H9 (cell line): ENCODE data around the gene CALN1. TPM values are rescaled to one million over a fixed set of nuclear protein-coding genes. Genes with fewer than 3 reads are reported as not detected.

Experiments
- DNase-seq: peaks from one replicate; pipeline ENCODE4 v3.0.0-alpha.2; 2017
- H2AFZ ChIP-seq: one replicate; pipeline ENCODE4 v1.6.1; 2013; ENCODE audit warnings: mild to moderate bottlenecking, low read length, control low read depth, moderate library complexity
- H2AK5ac ChIP-seq: 2 replicates; pipeline ENCODE4 v1.6.1; 2013; ENCODE audit warnings: low read length, control low read depth, mixed read lengths; ENCODE audit not compliant: insufficient read length
- H2BK120ac ChIP-seq: one replicate; pipeline ENCODE4 v1.6.1; 2013; ENCODE audit warnings: low read depth, mild to moderate bottlenecking, low read length, control low read depth, inconsistent platforms; ENCODE audit not compliant: poor library complexity, severe bottlenecking
- H2BK12ac ChIP-seq: 2 replicates; pipeline ENCODE4 v1.6.1; 2013; ENCODE audit warnings: low read length, control low read depth, mixed read lengths, low read depth; ENCODE audit not compliant: insufficient read length
- H2BK15ac ChIP-seq: 2 replicates; pipeline ENCODE4 v1.6.1; 2013; ENCODE audit warnings: low read depth, low read length, control low read depth
- H2BK20ac ChIP-seq: one replicate; pipeline ENCODE4 v1.6.1; 2013; ENCODE audit warnings: low read depth, mild to moderate bottlenecking, low read length, control low read depth, inconsistent platforms; ENCODE audit not compliant: poor library complexity, severe bottlenecking
- H2BK5ac ChIP-seq: 2 replicates; pipeline ENCODE4 v1.6.1; 2013; ENCODE audit warnings: low read length, control low read depth, mixed read lengths; ENCODE audit not compliant: insufficient read length
- H3K14ac ChIP-seq: 2 replicates; pipeline ENCODE4 v1.6.1; 2013; ENCODE audit warnings: low read length, control low read depth; ENCODE audit not compliant: insufficient read depth
- H3K18ac ChIP-seq: 2 replicates; pipeline ENCODE4 v1.6.1; 2013; ENCODE audit warnings: low read depth, mild to moderate bottlenecking, mixed read lengths, low read length, control low read depth; ENCODE audit not compliant: insufficient read length
- H3K23ac ChIP-seq: 2 replicates; pipeline ENCODE4 v1.6.1; 2013; ENCODE audit warnings: low read length, control low read depth, mixed read lengths, low read depth; ENCODE audit not compliant: insufficient read length
- H3K23me2 ChIP-seq: 2 replicates; pipeline ENCODE4 v1.6.1; 2013; ENCODE audit warnings: low read depth, mild to moderate bottlenecking, mixed read lengths, low read length, control low read depth; ENCODE audit not compliant: insufficient read length, poor library complexity, severe bottlenecking
- H3K27ac ChIP-seq: 2 replicates; pipeline ENCODE4 v1.5.1; 2013; ENCODE audit warnings: low read length, control low read depth, mixed read lengths, low read depth; ENCODE audit not compliant: insufficient read length
- H3K27me3 ChIP-seq: 2 replicates; pipeline ENCODE4 v1.6.1; 2013; ENCODE audit warnings: low read length, control low read depth, inconsistent platforms; ENCODE audit not compliant: insufficient read depth
- H3K4ac ChIP-seq: 2 replicates; pipeline ENCODE4 v1.6.1; 2013; ENCODE audit warnings: low read depth, mild to moderate bottlenecking, control low read depth, inconsistent platforms, low read length, moderate library complexity
- H3K4me1 ChIP-seq: 2 replicates; pipeline ENCODE4 v1.6.1; 2013; ENCODE audit warnings: low read length, control low read depth, inconsistent platforms; ENCODE audit not compliant: insufficient read depth
- H3K4me2 ChIP-seq: 2 replicates; pipeline ENCODE4 v1.6.1; 2013; ENCODE audit warnings: low read length, control low read depth, mixed read lengths; ENCODE audit not compliant: insufficient read length, insufficient read depth
- H3K56ac ChIP-seq: 2 replicates; pipeline ENCODE4 v1.6.1; 2013; ENCODE audit warnings: low read depth, mild to moderate bottlenecking, mixed read lengths, low read length, control low read depth; ENCODE audit not compliant: insufficient read length
- H3K79me1 ChIP-seq: 2 replicates; pipeline ENCODE4 v1.6.1; 2013; ENCODE audit warnings: low read depth, mild to moderate bottlenecking, moderate library complexity, low read length, control low read depth, inconsistent platforms; ENCODE audit not compliant: insufficient read depth, poor library complexity, severe bottlenecking
- H3K79me2 ChIP-seq: 2 replicates; pipeline ENCODE4 v1.6.1; 2013; ENCODE audit warnings: low read length, control low read depth, inconsistent platforms; ENCODE audit not compliant: insufficient read depth
- H3K9ac ChIP-seq: 2 replicates; pipeline ENCODE4 v1.6.1; 2013; ENCODE audit warnings: low read length, control low read depth, mixed read lengths; ENCODE audit not compliant: insufficient read length; ENCODE audit errors: extremely low read depth
- H3K9me3 ChIP-seq: one replicate; pipeline ENCODE4 v1.6.1; 2013; ENCODE audit warnings: low read depth, low read length, inconsistent platforms; ENCODE audit not compliant: control insufficient read depth
- H3T11ph ChIP-seq: one replicate; pipeline ENCODE4 v1.6.1; 2013; ENCODE audit warnings: mild to moderate bottlenecking, low read length, control low read depth, inconsistent platforms
- H4K20me1 ChIP-seq: one replicate; pipeline ENCODE4 v1.6.1; 2013; ENCODE audit not compliant: control insufficient read depth, insufficient read length, insufficient read depth
- H4K5ac ChIP-seq: 2 replicates; pipeline ENCODE4 v1.6.1; 2013; ENCODE audit warnings: low read depth, mild to moderate bottlenecking, mixed read lengths, low read length, control low read depth; ENCODE audit not compliant: insufficient read length
- H4K8ac ChIP-seq: replicated peaks from 2 replicates; pipeline ENCODE4 v1.6.1; 2013; ENCODE audit warnings: low read length, control low read depth, mixed read lengths, low read depth; ENCODE audit not compliant: insufficient read length
- H4K91ac ChIP-seq: 2 replicates; pipeline ENCODE4 v1.6.1; 2013; ENCODE audit warnings: low read depth, mild to moderate bottlenecking, moderate library complexity, mixed read lengths, low read length, control low read depth; ENCODE audit not compliant: insufficient read length
- H3K27ac Mint-ChIP-seq, 3 experiments: 2 replicates in 2 of 3; 3 replicates in 1 of 3; pipeline ENCODE4 v1.8.0; 2020 to 2021; ENCODE audit warnings: mixed read lengths in 3 of 3, mild to moderate bottlenecking in 1 of 3, moderate library complexity in 1 of 3
- H3K27me3 Mint-ChIP-seq: 2 replicates; pipeline ENCODE4 v1.8.0; 2021; ENCODE audit warnings: low read depth, mild to moderate bottlenecking, moderate library complexity, mixed read lengths
- H3K36me3 Mint-ChIP-seq, 3 experiments: 2 replicates in 2 of 3; 3 replicates in 1 of 3; pipeline ENCODE4 v1.8.0; 2020 to 2021; ENCODE audit warnings: low read depth in 3 of 3, mixed read lengths in 3 of 3; ENCODE audit not compliant: insufficient read depth in 1 of 3
- H3K4me1 Mint-ChIP-seq, 2 experiments: 2 replicates each; pipeline ENCODE4 v1.8.0; 2020; ENCODE audit warnings: mixed read lengths in 2 of 2
- H3K4me3 Mint-ChIP-seq, 2 experiments: 2 replicates in 1 of 2; 3 replicates in 1 of 2; pipeline ENCODE4 v1.8.0; 2020 to 2021; ENCODE audit warnings: mild to moderate bottlenecking in 2 of 2, mixed read lengths in 2 of 2, moderate library complexity in 1 of 2
- H3K9me3 Mint-ChIP-seq, 2 experiments: 2 replicates in 1 of 2; 3 replicates in 1 of 2; pipeline ENCODE4 v1.8.0; 2020; ENCODE audit warnings: mild to moderate bottlenecking in 2 of 2, mixed read lengths in 2 of 2, moderate library complexity in 1 of 2
- WGBS: extraction: QIAGEN DNeasy Blood & Tissue Kit; methylation state at CpG from one replicate; pipeline ENCODE4 v1.1.7; 2013; ENCODE audit warnings: missing lambda C conversion rate, low lambda C conversion rate, mixed read lengths; ENCODE audit not compliant: insufficient read length; ENCODE audit errors: extremely low coverage; 5-methylcytosine and 5-hydroxymethylcytosine counted together
- total RNA-seq: library from RNA; stranded (reverse); gene quantifications from 2 replicates; pipeline ENCODE4 v1.2.1, GENCODE V29; 2021
- TF ChIP-seq, protein P1 (sequence below): fragments of 200-600 bp; sonication (generic); conservative IDR thresholded peaks from 3 replicates; pipeline ENCODE4 v1.8.0; 2021; ENCODE audit warnings: antibody characterized with exemption, mild to moderate bottlenecking

Gene CALN1
- total RNA-seq, 1 experiment from 2014 or later = 2.8 TPM

DNA sequence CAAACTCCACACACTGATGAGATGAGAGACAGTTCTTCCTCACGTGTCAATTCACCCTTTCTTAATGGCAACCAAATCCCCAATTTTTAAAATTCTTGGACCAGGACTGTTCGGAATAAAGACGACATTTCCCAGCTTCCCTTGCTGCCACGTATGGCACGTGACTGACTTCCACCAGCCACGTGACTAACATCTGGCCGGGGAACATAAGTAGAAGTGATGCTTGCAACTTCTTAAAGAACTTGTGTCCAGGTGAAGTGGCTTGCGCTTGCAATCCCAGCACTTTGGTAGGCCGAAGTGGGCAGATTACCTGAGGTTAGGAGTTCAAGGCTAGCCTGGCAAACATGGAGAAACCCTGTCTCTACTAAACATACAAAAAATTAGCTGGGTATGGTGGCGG lies 405.1 kb downstream of the CALN1 start:
- TF ChIP-seq, protein P1, sequence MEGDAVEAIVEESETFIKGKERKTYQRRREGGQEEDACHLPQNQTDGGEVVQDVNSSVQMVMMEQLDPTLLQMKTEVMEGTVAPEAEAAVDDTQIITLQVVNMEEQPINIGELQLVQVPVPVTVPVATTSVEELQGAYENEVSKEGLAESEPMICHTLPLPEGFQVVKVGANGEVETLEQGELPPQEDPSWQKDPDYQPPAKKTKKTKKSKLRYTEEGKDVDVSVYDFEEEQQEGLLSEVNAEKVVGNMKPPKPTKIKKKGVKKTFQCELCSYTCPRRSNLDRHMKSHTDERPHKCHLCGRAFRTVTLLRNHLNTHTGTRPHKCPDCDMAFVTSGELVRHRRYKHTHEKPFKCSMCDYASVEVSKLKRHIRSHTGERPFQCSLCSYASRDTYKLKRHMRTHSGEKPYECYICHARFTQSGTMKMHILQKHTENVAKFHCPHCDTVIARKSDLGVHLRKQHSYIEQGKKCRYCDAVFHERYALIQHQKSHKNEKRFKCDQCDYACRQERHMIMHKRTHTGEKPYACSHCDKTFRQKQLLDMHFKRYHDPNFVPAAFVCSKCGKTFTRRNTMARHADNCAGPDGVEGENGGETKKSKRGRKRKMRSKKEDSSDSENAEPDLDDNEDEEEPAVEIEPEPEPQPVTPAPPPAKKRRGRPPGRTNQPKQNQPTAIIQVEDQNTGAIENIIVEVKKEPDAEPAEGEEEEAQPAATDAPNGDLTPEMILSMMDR = no peak

More for the DNA sequence above, 405.1 kb downstream of the CALN1 start:
- Histone ChIP-seq H3K56ac (no peak overlapping the region), H3K27me3 (no peaks in the 10 kb centered on the region), H3K79me2 (no peaks in the 10 kb centered on the region), H2BK120ac (no peak overlapping the region), H2BK12ac (no peak overlapping the region), H4K20me1 (no peaks in the 10 kb centered on the region), H3K14ac (no peak overlapping the region), H4K8ac (no peak overlapping the region), H3K27ac (no peak overlapping the region), H2BK20ac (no peak overlapping the region), H3K9ac (no peak overlapping the region), H2AK5ac (no peak overlapping the region), H3K4me2 (no peak overlapping the region), H2BK15ac (no peak overlapping the region), H3K4ac (no peak overlapping the region), H3T11ph (no peak overlapping the region), H2BK5ac (no peak overlapping the region), H3K9me3 (no peaks in the 10 kb centered on the region), H3K4me1 (no peaks in the 10 kb centered on the region), H4K5ac (no peak overlapping the region), H3K79me1 (no peaks in the 10 kb centered on the region), H3K23me2 (no peaks in the 10 kb centered on the region), H3K23ac (no peak overlapping the region), H4K91ac (no peak overlapping the region), H3K18ac (no peak overlapping the region), H2AFZ (no peak overlapping the region)
- Mint-ChIP-seq H3K27me3 (no peaks in the 10 kb centered on the region), H3K4me3 (no peak overlapping the region), H3K4me1 (no peaks in the 10 kb centered on the region), H3K36me3 (peaks cover 0 to 8% (median 7%) of the 10 kb centered on the region in 3 experiments; a peak in 5 of 7 replicates), H3K27ac (peak overlapping the region in 1 of 3 experiments; percentile 54; a peak in 1 of 7 replicates), H3K9me3 (peaks cover 2 to 10% of the 10 kb centered on the region in 2 experiments; a peak in 4 of 5 replicates)
- DNase-seq = no peak
- no CpG with 5 or more reads among the region's 10 CpGs for WGBS
